Hippocampal formation (tissue), 2 donors: ENCODE results near the gene SSTR5.

Experiments
- DNase-seq, 2 donors: peaks; one replicate each; lab custom pipeline; 2025; lab: John Stamatoyannopoulos, UW

Gene SSTR5

GRCh38 chr16:1039762-1040161, 32.8 kb upstream of the SSTR5 start:
- DNase-seq: no peak

DNA sequence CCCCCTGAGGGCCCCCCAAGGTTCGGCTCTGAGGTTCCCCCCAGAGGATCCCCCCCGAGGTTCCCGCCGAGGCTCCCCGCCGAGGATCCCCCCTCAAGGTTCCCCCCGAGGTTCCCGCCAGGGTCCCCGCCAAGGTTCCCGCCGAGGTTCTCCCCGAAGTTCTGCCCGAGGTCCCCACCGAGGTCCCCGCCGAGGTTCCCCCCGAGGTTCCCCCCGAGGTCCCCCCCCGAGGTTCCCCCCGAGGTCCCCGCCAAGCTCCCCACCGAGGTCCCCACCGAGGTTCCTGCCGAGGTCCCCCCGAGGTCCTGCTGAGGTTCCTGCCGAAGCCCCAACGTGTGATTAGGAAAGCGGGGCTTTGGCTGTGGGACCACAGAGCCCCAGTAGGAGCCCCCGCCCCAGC, 32.2 kb upstream of the SSTR5 start:
- no peak for DNase-seq

DNA sequence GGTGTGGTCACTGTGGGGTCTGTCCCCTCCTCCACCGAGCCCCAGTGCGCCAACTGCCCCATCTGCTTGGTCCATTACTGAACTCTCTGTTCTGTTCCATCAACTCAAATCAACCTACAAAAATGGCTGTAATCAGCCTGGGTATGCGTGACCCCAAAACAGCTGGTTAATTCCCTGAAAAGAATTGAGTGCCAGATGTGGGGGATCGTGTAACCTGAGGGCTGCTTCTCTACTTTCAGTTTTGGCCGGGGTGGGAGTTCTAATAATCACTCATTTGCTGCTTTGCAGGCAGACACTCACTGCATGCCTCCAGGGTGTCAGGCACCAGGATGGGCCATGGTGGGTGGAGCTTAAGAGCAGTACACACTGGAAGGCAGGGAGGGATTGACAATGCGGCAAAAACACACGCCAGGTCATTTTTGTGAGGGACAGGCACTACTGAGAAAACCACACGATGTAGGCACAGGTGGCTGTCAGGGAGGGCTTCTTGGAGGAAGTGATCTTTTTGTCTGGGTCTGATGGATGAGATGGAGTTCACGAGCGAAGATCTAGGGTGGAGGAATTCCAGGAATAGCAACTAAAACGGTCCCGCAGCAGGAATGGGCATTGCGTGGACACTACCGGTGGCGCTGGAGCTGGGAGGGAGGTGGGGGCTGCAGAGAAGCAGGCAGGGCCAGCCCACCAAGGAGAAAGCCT, 30.4 kb upstream of the SSTR5 start:
- DNase-seq: no peak

DNA sequence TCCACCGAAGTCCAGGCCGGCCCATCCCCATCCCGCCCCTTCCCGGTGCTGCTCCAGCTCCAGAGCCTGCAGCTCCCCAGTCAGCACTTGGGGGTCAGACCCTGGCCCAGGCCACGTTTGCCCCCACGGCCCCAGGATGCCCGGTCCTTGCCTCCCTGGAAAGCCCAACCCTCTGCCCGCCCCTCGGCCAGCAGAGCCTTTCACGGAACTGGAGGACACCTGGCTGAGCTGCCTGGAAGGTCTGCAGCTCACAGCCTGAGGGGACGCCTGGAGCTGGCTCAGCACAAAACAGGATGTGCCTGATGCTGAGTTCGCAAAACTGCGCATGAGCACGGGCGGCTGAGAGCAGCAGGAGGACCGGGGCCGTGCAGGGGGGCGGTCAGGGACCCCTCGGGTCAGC, 29.7 kb upstream of the SSTR5 start:
- no peak for DNase-seq

DNA sequence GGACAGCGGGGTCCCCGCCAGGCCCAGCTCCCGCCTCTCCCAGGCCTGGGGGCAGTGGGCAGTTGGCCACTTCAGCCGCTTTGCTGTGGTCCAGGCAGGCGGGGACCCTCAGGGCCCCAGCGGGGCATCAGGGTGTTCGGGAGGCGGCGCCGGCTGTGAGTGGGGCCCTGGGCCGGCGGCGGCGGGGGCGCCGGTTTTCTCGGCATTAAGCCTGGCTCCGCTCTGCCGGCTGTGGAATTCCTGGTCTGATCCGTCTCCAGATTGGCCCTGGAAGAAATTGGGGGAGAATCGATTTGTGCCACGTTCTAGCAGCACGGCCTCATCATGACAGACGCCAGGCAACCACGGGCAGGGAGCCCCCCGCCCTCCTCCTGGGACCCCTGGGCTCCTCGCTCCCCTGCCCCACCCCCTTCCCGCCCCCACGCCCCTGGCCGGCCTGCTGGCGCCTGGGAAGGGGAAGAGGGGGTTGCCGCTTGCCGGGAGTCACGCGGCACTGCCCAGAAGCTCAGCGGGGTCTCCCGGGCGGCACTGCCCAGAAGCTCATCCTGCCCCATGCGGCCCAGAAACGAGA, 28.6 kb upstream of the SSTR5 start:
- no peak for DNase-seq

GRCh38 chr16:1044460-1045309, 27.9 kb upstream of the SSTR5 start:
- no peak for DNase-seq

DNA sequence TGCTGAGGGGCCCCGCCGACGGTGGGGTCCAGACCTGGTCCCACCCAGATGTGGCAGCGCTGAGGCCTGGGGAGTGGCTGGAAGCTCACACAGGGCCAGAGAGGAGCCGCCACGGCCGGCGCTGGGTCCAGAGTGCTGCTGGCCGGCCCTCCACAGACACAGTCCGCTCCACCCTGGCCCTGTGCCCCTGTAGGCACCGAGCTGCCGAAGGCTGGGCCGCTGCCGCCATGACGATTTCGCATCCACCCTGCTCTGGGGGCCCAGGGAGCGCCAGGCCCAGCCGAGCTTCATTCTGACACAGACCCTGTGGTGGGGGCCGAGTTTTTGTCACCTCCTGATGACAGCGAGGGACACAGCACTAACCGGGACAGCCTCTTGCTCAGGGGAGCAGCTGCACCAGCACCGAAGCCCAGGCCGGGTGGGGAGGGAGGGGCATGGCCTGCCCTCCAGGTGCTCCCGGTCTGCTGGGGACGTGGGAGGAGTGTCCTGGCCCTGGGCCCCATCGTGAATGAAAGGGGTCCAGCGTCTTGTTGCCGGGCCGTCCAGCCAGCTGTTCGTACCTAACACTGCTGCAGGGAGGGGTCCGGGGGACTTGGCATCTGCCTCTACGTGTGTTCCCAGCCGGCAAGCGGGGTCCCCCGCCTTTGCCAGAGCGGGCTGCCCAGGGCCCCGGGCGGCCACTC, 27.1 kb upstream of the SSTR5 start:
- peak in 1 of 2 donors; percentile 76 for DNase-seq

- peak; percentile 88 to 90 for DNase-seq
Observed at GRCh38 chr16:1045993-1046911, 26.3 kb upstream of the SSTR5 start.

DNA sequence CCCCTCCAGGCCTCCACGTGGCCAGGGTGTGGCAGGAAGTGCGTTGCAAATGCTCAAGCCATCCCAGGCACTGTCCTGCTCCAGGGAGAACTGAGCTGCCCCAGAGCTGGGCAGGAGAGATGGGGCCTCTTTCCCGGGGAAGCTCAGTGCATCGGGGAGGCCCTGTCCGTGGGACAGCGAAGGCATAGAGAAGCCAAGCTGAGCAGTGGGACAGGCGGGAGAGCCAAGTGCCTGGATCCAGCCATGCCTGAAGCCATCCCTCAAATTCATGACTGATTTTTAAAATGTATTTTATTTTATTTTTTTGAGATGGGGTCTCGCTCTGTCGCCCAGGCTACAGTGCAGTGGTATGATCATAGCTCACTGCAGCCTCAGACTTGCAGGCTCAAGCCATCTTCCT, 25.4 kb upstream of the SSTR5 start:
- DNase-seq: no peak

DNA sequence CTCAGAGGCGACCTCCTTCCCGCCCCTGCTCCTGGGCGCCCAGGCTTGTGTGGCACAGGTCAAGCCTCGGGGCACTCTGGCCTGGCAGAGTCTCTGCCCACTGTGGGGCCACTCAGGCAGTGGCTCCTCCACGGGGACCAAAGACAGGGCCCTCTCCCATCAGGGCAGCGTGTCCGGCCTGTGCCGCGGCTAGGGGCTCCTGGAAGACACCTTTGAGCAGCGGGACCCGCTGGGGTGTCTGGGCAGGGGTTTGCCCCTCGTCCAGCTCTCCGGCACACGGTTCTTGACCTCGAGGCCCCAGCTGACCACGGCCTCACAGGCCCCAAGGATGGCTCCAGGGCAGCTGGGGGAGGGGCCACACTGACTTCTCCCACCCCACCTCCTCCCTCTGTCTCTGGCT, 24.7 kb upstream of the SSTR5 start:
- no peak for DNase-seq

- DNase-seq: peak; percentile 63 to 83
Observed at GRCh38 chr16:1048442-1049112, 24.0 kb upstream of the SSTR5 start.

DNA sequence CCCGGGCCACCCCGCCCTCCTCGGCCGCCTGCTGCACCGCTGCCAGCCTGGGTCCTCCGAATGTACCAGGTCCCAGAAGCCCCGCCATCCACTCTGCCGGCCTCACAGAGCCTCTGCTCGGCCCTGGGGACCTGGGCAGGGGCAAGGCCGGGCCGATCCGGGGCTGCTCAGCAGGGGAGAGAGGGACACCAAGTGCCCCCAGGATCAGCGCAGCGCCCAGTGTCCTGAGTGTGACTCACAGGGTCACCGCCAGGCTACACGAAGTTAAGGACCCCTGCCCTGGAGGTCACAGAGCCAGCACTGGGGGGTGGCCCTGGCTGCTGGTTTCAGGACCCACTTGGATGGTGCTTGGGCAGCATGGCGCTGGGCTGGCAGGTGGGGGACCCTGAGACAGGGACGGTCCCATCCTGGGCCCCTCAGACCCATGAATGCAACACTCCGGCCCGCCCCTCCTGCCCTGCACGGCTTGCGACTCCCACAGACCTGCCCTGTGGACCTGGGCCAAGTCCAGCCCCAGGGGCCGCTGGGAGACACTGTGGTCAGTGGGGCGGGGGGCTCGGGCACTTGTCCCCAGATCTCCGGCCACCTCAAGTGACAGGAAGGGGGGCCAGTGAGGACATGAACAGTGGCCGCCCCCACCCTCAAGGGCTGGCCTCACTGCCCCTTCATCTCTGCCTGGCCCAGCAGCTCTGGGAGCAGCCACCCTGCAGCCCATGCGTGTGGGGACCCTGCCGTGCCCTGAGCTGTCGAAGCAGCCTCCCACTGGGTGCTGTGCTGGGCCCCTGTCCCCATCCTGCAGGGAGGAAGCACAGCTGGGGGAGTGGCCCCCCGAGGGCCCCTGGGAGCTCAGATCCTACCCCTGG, 23.2 kb upstream of the SSTR5 start:
- no peak for DNase-seq

- DNase-seq: no peak
Observed at GRCh38 chr16:1049976-1050247, 22.6 kb upstream of the SSTR5 start.

DNA sequence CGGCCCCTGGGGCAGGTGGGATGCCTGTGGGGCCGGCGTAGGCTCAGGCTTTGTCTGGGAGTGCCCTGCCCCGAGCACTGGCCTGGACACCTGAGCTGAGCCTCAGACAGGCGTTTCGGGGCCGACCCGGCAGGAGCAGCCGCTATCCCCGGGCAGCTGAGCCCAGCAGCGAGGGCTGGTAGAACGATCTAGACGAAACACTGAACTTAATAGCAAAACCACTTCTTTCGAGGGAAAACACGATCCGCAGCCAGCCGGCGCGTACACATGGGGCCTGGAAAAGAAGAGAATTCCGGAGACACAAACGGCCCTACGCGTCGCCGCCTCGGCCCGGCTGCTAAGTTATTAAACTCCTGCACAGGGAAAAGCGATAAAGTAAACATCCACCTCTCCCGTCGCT, 22.0 kb upstream of the SSTR5 start:
- no peak for DNase-seq

GRCh38 chr16:1050921-1051320, 21.6 kb upstream of the SSTR5 start:
- DNase-seq: no peak

- no peak for DNase-seq
Observed at GRCh38 chr16:1051446-1051845, 21.1 kb upstream of the SSTR5 start.

- no peak for DNase-seq
Observed at GRCh38 chr16:1052721-1053120, 19.8 kb upstream of the SSTR5 start.

DNA sequence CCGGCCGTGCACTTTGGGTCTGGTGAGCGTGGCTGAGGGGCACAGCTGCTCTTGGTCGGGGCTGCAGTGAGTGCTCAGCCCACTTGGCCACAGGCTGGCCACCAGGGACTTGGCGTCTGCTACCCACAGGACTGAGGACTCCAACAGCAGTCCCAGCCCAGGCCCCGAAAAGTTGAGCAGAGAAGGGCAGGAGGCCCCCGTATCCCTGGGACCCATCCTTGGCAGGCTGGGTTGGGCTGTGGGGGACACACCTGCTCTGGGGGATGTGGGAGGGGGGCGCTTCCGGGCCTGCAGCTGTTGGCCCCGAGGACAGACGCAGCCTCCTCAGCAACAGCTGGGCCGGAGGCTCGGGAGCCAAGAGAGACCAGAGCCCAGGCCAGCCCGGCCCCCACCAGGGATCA, 19.4 kb upstream of the SSTR5 start:
- DNase-seq: no peak

- DNase-seq: no peak
Observed at GRCh38 chr16:1053700-1054368, 18.7 kb upstream of the SSTR5 start.
